ENCODE measurements around the gene PTPRN.
A peak's percentile ranks its signal among the peaks of the same experiment; 100 is the strongest.

The PTPRN gene

DNA sequence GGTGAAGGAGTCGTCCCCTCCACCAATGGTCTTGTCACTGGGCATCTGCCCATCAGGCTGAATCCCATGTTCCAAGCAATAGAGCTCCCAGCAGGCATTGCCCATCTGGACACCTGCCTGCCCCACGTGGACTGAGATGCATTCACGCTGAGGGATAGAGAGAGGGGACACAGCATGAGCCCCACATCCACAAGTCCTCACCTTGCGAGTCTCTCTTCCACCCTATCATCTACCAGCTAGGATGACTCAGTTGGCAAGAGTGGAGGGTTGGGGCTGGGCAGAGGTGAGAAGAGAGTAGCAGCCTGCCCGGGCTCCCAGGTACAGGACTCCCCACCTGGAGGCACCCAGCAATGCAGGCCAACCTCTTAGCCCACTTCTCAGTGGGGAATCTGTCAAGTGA is 57.1 kb downstream of the PTPRN start:
- WGBS (ENCODE audit: extremely low coverage, insufficient coverage, low lambda C conversion rate): no CpG with 5 or more reads among the region's 5 CpGs
- DNase-seq: no peak
- Histone ChIP-seq H3K27ac (ENCODE audit: low read depth, low read length) (no peak overlapping the region), H3K4me1 (ENCODE audit: control insufficient read depth, low read depth, low read length) (peaks cover 5% of the 10 kb centered on the region), H3K4me2 (ENCODE audit: low read length) (no peak overlapping the region), H3K9ac (ENCODE audit: low read length) (no peak overlapping the region), H3K79me2 (ENCODE audit: control insufficient read depth, insufficient read depth, low read length) (peaks cover 2% of the 10 kb centered on the region), H3K56ac (ENCODE audit: low read length) (no peak overlapping the region), H3K36me3 (ENCODE audit: control insufficient read depth, insufficient read depth, low read length) (no peaks in the 10 kb centered on the region), H2BK120ac (ENCODE audit: low read depth, low read length) (no peak overlapping the region), H3K23ac (ENCODE audit: low read length) (peak overlapping the region; percentile 80), H2BK5ac (ENCODE audit: low read length) (peak overlapping the region; percentile 50), H3K4me3 (ENCODE audit: low read length) (no peak overlapping the region), H2AK5ac (ENCODE audit: low read length) (no peak overlapping the region), H4K5ac (ENCODE audit: low read length) (no peak overlapping the region), H3K18ac (ENCODE audit: low read length) (no peak overlapping the region), H4K8ac (ENCODE audit: low read depth, low read length) (no peak overlapping the region), H3K27me3 (ENCODE audit: insufficient read depth, low read length, poor library complexity) (peaks cover 16% of the 10 kb centered on the region), H2BK15ac (replicated peaks; ENCODE audit: low read depth) (no peak overlapping the region), H3K79me1 (ENCODE audit: low read length) (peaks cover 2% of the 10 kb centered on the region), H3K4ac (ENCODE audit: low read depth, low read length) (no peak overlapping the region)

- no peak overlapping the region for H4K8ac ChIP-seq (ENCODE audit: low read depth, low read length)
- H3K79me2 ChIP-seq (ENCODE audit: control insufficient read depth, insufficient read depth, low read length): peaks cover 2% of the 10 kb centered on the region
- H3K23ac ChIP-seq (ENCODE audit: low read length): peak overlapping the region; percentile 80
- H2AK5ac ChIP-seq (ENCODE audit: low read length): no peak overlapping the region
- H2BK15ac ChIP-seq (replicated peaks; ENCODE audit: low read depth): no peak overlapping the region
- DNase-seq: peak; percentile 34
- H3K18ac ChIP-seq (ENCODE audit: low read length): no peak overlapping the region
- peaks cover 5% of the 10 kb centered on the region for H3K4me1 ChIP-seq (ENCODE audit: control insufficient read depth, low read depth, low read length)
- H3K9ac ChIP-seq (ENCODE audit: low read length): no peak overlapping the region
- H3K27ac ChIP-seq (ENCODE audit: low read depth, low read length): no peak overlapping the region
- H3K4ac ChIP-seq (ENCODE audit: low read depth, low read length): no peak overlapping the region
- H3K36me3 ChIP-seq (ENCODE audit: control insufficient read depth, insufficient read depth, low read length): no peaks in the 10 kb centered on the region
- H3K79me1 ChIP-seq (ENCODE audit: low read length): peaks cover 2% of the 10 kb centered on the region
- H4K5ac ChIP-seq (ENCODE audit: low read length): no peak overlapping the region
- no peak overlapping the region for H3K4me3 ChIP-seq (ENCODE audit: low read length)
- H3K4me2 ChIP-seq (ENCODE audit: low read length): no peak overlapping the region
- H2BK120ac ChIP-seq (ENCODE audit: low read depth, low read length): no peak overlapping the region
- no CpG with 5 or more reads among the region's 6 CpGs for WGBS (ENCODE audit: extremely low coverage, insufficient coverage, low lambda C conversion rate)
- H2BK5ac ChIP-seq (ENCODE audit: low read length): no peak overlapping the region
- peaks cover 16% of the 10 kb centered on the region for H3K27me3 ChIP-seq (ENCODE audit: insufficient read depth, low read length, poor library complexity)
- no peak overlapping the region for H3K56ac ChIP-seq (ENCODE audit: low read length)
Measured at GRCh38 chr2:219251656-219252055, 57.5 kb downstream of the PTPRN start.

DNA sequence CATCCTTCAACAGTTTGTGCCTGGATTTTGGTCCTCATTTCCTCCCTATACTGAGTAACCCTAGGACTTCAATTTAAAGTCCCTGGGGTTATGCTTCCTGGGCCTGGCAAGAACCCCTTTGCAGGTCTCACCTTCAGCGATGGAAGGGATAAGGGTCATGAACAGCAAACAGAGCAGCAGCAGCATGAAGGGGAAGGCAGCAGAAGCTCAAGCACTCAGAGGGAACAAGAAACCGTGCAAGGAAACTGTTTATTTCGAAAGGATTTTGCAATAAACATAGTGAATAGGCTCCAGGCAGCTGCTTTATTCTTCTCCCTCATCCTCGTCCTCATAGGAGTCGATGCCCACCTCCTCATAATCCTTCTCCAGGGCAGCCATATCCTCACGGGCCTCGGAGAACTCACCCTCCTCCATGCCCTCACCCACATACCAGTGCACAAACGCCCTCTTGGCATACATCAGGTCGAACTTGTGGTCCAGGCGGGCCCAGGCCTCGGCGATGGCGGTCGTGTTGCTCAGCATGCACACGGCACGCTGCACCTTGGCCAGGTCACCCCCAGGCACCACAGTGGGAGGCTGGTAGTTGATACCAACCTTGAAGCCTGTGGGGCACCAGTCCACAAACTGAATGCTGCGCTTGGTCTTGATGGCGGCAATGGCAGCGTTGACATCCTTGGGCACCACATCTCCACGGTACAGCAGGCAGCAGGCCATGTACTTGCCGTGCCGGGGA is 59.0 kb downstream of the PTPRN start:
- Histone ChIP-seq H3K4ac (ENCODE audit: low read depth, low read length) (no peak overlapping the region), H3K18ac (ENCODE audit: low read length) (no peak overlapping the region), H3K27ac (ENCODE audit: low read depth, low read length) (no peak overlapping the region), H2BK120ac (ENCODE audit: low read depth, low read length) (no peak overlapping the region), H4K8ac (ENCODE audit: low read depth, low read length) (no peak overlapping the region), H3K79me2 (ENCODE audit: control insufficient read depth, insufficient read depth, low read length) (peaks cover 2% of the 10 kb centered on the region), H2AK5ac (ENCODE audit: low read length) (no peak overlapping the region), H3K56ac (ENCODE audit: low read length) (no peak overlapping the region), H2BK5ac (ENCODE audit: low read length) (no peak overlapping the region), H3K9ac (ENCODE audit: low read length) (no peak overlapping the region), H2BK15ac (replicated peaks; ENCODE audit: low read depth) (no peak overlapping the region), H3K4me1 (ENCODE audit: control insufficient read depth, low read depth, low read length) (peaks cover 5% of the 10 kb centered on the region), H3K4me3 (ENCODE audit: low read length) (no peak overlapping the region), H3K23ac (ENCODE audit: low read length) (no peak overlapping the region), H3K36me3 (ENCODE audit: control insufficient read depth, insufficient read depth, low read length) (no peaks in the 10 kb centered on the region), H3K79me1 (ENCODE audit: low read length) (peaks cover 9% of the 10 kb centered on the region), H4K5ac (ENCODE audit: low read length) (no peak overlapping the region), H3K27me3 (ENCODE audit: insufficient read depth, low read length, poor library complexity) (peaks cover 10% of the 10 kb centered on the region), H3K4me2 (ENCODE audit: low read length) (no peak overlapping the region)
- WGBS (ENCODE audit: extremely low coverage, insufficient coverage, low lambda C conversion rate): no CpG with 5 or more reads among the region's 22 CpGs
- no peak for DNase-seq

DNA sequence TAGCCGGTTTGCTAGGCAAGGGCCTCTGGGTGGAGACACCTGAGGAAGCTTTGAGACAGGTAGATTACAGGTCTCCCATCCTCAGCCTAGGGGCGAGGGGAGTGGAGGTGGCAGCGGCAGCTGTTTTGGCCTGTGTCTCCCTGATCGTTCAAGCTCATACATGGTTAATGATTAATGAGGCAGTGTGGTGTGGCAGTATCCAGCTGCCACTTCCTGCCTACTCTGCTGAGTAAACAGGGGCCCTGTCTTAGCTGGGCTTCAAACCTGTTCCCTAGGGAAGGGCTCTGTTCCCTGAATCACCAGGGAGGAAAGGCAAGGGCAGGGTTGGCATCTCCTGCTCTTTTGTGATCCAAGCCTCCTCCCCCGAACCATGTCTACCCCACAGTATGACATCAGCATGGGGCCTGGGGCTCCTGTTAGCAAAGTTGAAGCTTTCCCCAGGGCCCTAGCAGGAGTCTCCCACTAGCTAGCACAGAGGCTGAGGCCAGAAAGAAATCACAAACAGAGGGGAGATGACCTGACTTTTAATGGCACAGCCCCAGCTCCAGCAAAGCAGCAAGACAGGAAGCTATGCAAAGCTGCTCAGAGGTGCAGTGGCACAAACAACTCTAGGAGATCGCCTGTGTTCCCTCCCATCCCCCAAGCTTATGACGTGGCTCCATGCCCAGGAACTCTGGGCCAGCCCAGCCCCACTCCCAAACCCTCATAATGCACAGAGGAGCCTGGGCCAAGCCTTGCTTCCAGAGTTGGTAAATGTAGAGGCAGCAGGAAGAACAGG is 59.8 kb downstream of the PTPRN start:
- WGBS (ENCODE audit: extremely low coverage, insufficient coverage, low lambda C conversion rate): no CpG with 5 or more reads among the region's 7 CpGs
- Histone ChIP-seq H3K9ac (ENCODE audit: low read length) (peak overlapping the region; percentile 18), H3K4me2 (ENCODE audit: low read length) (no peak overlapping the region), H4K5ac (ENCODE audit: low read length) (no peak overlapping the region), H3K79me2 (ENCODE audit: control insufficient read depth, insufficient read depth, low read length) (peaks cover 2% of the 10 kb centered on the region), H2BK15ac (replicated peaks; ENCODE audit: low read depth) (no peak overlapping the region), H3K4me1 (ENCODE audit: control insufficient read depth, low read depth, low read length) (peaks cover 7% of the 10 kb centered on the region), H3K18ac (ENCODE audit: low read length) (no peak overlapping the region), H3K4me3 (ENCODE audit: low read length) (no peak overlapping the region), H2BK5ac (ENCODE audit: low read length) (no peak overlapping the region), H3K27ac (ENCODE audit: low read depth, low read length) (peak overlapping the region; percentile 40), H3K79me1 (ENCODE audit: low read length) (peaks cover 9% of the 10 kb centered on the region), H3K4ac (ENCODE audit: low read depth, low read length) (no peak overlapping the region), H3K27me3 (ENCODE audit: insufficient read depth, low read length, poor library complexity) (peaks cover 4% of the 10 kb centered on the region), H3K36me3 (ENCODE audit: control insufficient read depth, insufficient read depth, low read length) (no peaks in the 10 kb centered on the region), H4K8ac (ENCODE audit: low read depth, low read length) (no peak overlapping the region), H2AK5ac (ENCODE audit: low read length) (no peak overlapping the region), H2BK120ac (ENCODE audit: low read depth, low read length) (no peak overlapping the region), H3K23ac (ENCODE audit: low read length) (no peak overlapping the region), H3K56ac (ENCODE audit: low read length) (peak overlapping the region; percentile 38)
- peak; percentile 61 for DNase-seq

- DNase-seq: no peak
- Histone ChIP-seq H3K18ac (ENCODE audit: low read length) (no peak overlapping the region), H3K4me3 (ENCODE audit: low read length) (no peak overlapping the region), H3K27me3 (ENCODE audit: insufficient read depth, low read length, poor library complexity) (no peaks in the 10 kb centered on the region), H4K5ac (ENCODE audit: low read length) (no peak overlapping the region), H2BK15ac (replicated peaks; ENCODE audit: low read depth) (no peak overlapping the region), H3K79me2 (ENCODE audit: control insufficient read depth, insufficient read depth, low read length) (peaks cover 2% of the 10 kb centered on the region), H3K4ac (ENCODE audit: low read depth, low read length) (no peak overlapping the region), H2BK5ac (ENCODE audit: low read length) (no peak overlapping the region), H2BK120ac (ENCODE audit: low read depth, low read length) (no peak overlapping the region), H2AK5ac (ENCODE audit: low read length) (no peak overlapping the region), H3K36me3 (ENCODE audit: control insufficient read depth, insufficient read depth, low read length) (no peaks in the 10 kb centered on the region), H4K8ac (ENCODE audit: low read depth, low read length) (no peak overlapping the region), H3K79me1 (ENCODE audit: low read length) (peaks cover 9% of the 10 kb centered on the region), H3K23ac (ENCODE audit: low read length) (no peak overlapping the region), H3K4me2 (ENCODE audit: low read length) (no peak overlapping the region), H3K56ac (ENCODE audit: low read length) (peak overlapping the region; percentile 51), H3K9ac (ENCODE audit: low read length) (no peak overlapping the region), H3K4me1 (ENCODE audit: control insufficient read depth, low read depth, low read length) (peaks cover 7% of the 10 kb centered on the region), H3K27ac (ENCODE audit: low read depth, low read length) (no peak overlapping the region)
- WGBS (ENCODE audit: extremely low coverage, insufficient coverage, low lambda C conversion rate): no CpG with 5 or more reads among the region's 2 CpGs
Measured at GRCh38 chr2:219248845-219249202, 60.4 kb downstream of the PTPRN start.

Data from mesendoderm (in vitro differentiated cells).